HepG2 (cell line): ENCODE data around the gene CEBPB.

Experiments
- ATF3 ChIP-seq: sonication (generic); formaldehyde crosslinking; IDR thresholded peaks from 2 replicates; pipeline ENCODE4 v1.4.0; 2020; ENCODE audit warnings: missing genetic modification reagents
- CTCF ChIP-seq: sonication (generic); formaldehyde crosslinking; IDR thresholded peaks from 2 replicates; pipeline ENCODE4 v1.5.0; 2020; ENCODE audit warnings: mild to moderate bottlenecking, missing genetic modification reagents, moderate library complexity
- TF ChIP-seq, protein P1 (sequence below): sonication (generic); formaldehyde crosslinking; IDR thresholded peaks from 2 replicates; pipeline ENCODE4 v1.5.1; 2020; ENCODE audit warnings: missing genetic modification reagents, mild to moderate bottlenecking, borderline replicate concordance

GRCh38 chr20:50149481-50150254 lies 41.0 kb upstream of the CEBPB start:
- TF ChIP-seq, protein P1, sequence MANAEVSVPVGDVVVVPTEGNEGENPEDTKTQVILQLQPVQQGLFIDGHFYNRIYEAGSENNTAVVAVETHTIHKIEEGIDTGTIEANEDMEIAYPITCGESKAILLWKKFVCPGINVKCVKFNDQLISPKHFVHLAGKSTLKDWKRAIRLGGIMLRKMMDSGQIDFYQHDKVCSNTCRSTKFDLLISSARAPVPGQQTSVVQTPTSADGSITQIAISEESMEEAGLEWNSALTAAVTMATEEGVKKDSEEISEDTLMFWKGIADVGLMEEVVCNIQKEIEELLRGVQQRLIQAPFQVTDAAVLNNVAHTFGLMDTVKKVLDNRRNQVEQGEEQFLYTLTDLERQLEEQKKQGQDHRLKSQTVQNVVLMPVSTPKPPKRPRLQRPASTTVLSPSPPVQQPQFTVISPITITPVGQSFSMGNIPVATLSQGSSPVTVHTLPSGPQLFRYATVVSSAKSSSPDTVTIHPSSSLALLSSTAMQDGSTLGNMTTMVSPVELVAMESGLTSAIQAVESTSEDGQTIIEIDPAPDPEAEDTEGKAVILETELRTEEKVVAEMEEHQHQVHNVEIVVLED (CRISPR knock-in tag) = no peak
- TF ChIP-seq ATF3 (no peak), CTCF (no peak)
